Activated B cell treated with CpG ODN at 0.5 μM for 24 hours (primary cell): ENCODE data around the gene MYL7. TPM values are rescaled to one million over a fixed set of nuclear protein-coding genes. Genes with fewer than 3 reads are reported as not detected.

Source experiments
- ATAC-seq: fragments of 200-7000 bp; cut with Tn5 transposase; one replicate; pipeline ENCODE4 v1.10.0; 2021; ENCODE audit warnings: low read depth, mild to moderate bottlenecking, moderate library complexity
- CTCF ChIA-PET: fragments of 350-600 bp; sonication (Branson Sonifier 250); formaldehyde crosslinking; loops from one replicate; lab custom pipeline; 2021; ENCODE audit warnings: antibody characterized with exemption; lab: Charles Lee
- POLR2A ChIA-PET: fragments of 350-600 bp; sonication (Branson Sonifier 250); formaldehyde crosslinking; loops from one replicate; lab custom pipeline; 2021; ENCODE audit warnings: antibody characterized with exemption; lab: Charles Lee
- DNase-seq: peaks from one replicate; pipeline ENCODE4 v3.0.0; 2022
- H3K27ac Mint-ChIP-seq: one replicate; pipeline ENCODE4 v1.8.0; 2020; ENCODE audit warnings: mixed read lengths
- H3K27me3 Mint-ChIP-seq: one replicate; pipeline ENCODE4 v1.8.0; 2021; ENCODE audit warnings: mixed read lengths
- H3K36me3 Mint-ChIP-seq: one replicate; pipeline ENCODE4 v1.8.0; 2021; ENCODE audit warnings: low read depth, mixed read lengths
- H3K4me1 Mint-ChIP-seq: one replicate; pipeline ENCODE4 v1.8.0; 2021; ENCODE audit warnings: mixed read lengths
- H3K4me3 Mint-ChIP-seq: one replicate; pipeline ENCODE4 v1.8.0; 2020; ENCODE audit warnings: mild to moderate bottlenecking, mixed read lengths
- H3K9me3 Mint-ChIP-seq: one replicate; pipeline ENCODE4 v1.8.0; 2020; ENCODE audit warnings: mixed read lengths
- intact Hi-C: fragments of 100-400 bp; cut with micrococcal nuclease; formaldehyde crosslinking; loops from one replicate; pipeline ENCODE4 v1.15.1; 2024
- total RNA-seq: library from RNA; stranded (reverse); gene quantifications from 2 replicates; pipeline ENCODE4 v1.2.3, GENCODE V29; 2022
- TF ChIP-seq, protein P1 (sequence below): fragments of 200-600 bp; IDR thresholded peaks from one replicate; pipeline ENCODE4 v1.8.0; 2022; ENCODE audit warnings: antibody characterized with exemption, mild to moderate bottlenecking

The MYL7 gene
- total RNA-seq, 1 donor from 2014 or later = not detected

DNA sequence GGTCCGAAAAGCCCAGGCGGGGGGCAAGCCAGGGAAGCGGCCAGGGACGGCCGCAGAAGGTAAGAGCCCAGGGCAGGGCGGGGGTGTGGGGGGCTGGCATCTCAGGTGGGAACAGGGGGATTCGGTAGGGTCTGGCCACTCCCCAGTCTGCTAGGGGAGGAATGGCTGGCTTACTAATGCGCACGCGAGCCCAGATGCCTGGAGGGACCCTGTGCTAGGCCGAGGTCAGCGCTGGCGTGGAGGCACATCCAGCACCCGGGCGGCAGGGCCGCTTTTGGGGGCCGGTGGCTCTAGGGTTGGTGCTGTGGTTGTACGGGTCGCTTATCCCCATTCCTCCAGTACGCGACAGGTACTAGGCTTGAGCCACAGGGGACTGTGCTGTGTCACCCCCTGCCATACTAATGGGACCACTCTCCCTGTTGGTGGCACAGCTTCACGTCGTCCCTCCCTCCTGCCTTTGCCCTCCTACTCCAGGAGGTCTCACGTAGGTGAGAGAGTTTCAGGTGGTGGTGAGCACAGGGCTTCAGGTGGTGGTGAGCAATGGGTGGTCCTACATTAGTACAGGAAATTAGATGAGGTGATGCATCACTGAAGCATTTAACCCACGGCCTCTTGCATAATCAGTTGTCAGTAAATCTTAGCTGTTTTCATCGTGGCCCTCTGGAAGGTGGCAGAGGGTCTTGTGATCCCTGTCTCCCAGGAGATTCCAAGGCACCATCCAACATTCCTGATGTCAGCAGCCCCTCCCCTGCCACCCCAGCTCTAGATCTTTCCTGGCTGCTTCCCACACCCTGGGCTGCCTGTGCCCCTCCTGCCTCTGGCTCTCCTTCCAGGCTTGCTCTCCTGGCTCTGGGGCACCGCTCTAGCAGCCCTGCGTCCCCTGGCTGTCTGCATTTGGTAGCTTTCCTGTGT is 36.0 kb downstream of the MYL7 start:
- no peak for DNase-seq
- Mint-ChIP-seq H3K9me3 (no peaks in the 10 kb centered on the region), H3K27ac (peak overlapping the region; percentile 72)

DNA sequence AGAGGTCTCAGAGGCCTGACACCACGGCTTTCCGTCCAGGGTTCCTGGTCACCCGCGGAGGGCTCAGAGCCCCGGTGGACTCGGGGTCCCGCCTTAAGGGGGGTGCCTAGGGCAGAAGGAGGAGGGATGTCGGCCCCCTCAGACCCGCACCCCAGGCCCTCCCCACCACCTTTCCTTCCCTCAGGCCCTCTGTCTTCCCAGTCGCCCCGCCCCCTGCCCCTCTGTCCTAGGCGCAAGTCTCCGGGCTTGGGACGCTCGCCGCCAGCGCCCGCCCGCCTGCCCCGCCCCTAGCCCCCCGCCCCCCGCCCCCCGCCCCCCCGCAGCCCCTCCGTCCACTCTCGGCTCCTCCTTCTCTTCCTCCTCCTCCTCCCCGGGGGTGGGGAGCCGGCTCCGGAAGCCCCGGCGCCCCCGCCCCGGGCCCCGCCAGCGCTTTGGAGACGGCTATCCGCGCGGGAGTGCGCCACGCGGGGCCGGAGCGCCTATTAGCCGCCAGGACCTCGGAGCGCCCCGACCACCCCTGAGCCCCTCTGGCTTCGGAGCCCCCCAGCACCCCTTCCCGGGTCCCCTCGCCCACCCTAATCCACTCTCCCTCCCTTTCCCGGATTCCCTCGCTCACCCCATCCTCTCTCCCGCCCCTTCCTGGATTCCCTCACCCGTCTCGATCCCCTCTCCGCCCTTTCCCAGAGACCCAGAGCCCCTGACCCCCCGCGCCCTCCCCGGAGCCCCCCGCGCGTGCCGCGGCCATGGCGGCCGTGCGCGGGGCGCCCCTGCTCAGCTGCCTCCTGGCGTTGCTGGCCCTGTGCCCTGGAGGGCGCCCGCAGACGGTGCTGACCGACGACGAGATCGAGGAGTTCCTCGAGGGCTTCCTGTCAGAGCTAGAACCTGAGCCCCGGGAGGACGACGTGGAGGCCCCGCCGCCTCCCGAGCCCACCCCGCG is 36.9 kb downstream of the MYL7 start, which contains the start of gene AEBP1:
TSS of gene AEBP1 (plus strand) at position 423 of the 937 bp plus-strand sequence. CDS start at position 744, 321 bp downstream.
- intact Hi-C loops = loop anchor here (2.0 kb wide), 1 partner anchor 19 kb away; the partner anchor contains the start of gene POLD2
- TF ChIP-seq, protein P1, sequence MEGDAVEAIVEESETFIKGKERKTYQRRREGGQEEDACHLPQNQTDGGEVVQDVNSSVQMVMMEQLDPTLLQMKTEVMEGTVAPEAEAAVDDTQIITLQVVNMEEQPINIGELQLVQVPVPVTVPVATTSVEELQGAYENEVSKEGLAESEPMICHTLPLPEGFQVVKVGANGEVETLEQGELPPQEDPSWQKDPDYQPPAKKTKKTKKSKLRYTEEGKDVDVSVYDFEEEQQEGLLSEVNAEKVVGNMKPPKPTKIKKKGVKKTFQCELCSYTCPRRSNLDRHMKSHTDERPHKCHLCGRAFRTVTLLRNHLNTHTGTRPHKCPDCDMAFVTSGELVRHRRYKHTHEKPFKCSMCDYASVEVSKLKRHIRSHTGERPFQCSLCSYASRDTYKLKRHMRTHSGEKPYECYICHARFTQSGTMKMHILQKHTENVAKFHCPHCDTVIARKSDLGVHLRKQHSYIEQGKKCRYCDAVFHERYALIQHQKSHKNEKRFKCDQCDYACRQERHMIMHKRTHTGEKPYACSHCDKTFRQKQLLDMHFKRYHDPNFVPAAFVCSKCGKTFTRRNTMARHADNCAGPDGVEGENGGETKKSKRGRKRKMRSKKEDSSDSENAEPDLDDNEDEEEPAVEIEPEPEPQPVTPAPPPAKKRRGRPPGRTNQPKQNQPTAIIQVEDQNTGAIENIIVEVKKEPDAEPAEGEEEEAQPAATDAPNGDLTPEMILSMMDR = no peak
- Mint-ChIP-seq H3K36me3 (peaks cover 3% of the 10 kb centered on the region), H3K27ac (peak within 1 kb of the TSS; percentile 72), H3K9me3 (no peaks in the 10 kb centered on the region), H3K27me3 (peaks cover 2% of the 10 kb centered on the region), H3K4me1 (peaks cover 57% of the 10 kb centered on the region), H3K4me3 (peak within 1 kb of the TSS; percentile 81)
- ChIA-PET POLR2A (interaction anchor here (0.6 to 2.5 kb wide), 4 partner anchors 23 to 1007 kb away, joined by 3 to 7 read pairs (median 4); partner anchors contain the start of genes TBRG4 and YKT6), CTCF (interaction anchor here (2.1 kb wide), 1 partner anchor 92 kb away, joined by 7 read pairs; no protein-coding TSS in a partner anchor)
- ATAC-seq (peak; percentile 66), DNase-seq (no peak)

More for the DNA sequence above, 36.0 kb downstream of the MYL7 start:
- intact Hi-C loops = loop anchor here (1.0 to 2.0 kb wide), 3 partner anchors 8 to 23 kb away; partner anchors contain the start of genes POLD2 and POLM
- TF ChIP-seq, protein P1 = no peak
- Mint-ChIP-seq H3K4me1 (peaks cover 48% of the 10 kb centered on the region), H3K27me3 (peaks cover 2% of the 10 kb centered on the region), H3K4me3 (peak overlapping the region; percentile 81), H3K36me3 (peaks cover 4% of the 10 kb centered on the region)
- ChIA-PET CTCF (interaction anchor here (2.1 kb wide), 1 partner anchor 91 kb away, joined by 7 read pairs; no protein-coding TSS in a partner anchor), POLR2A (interaction anchor here (0.6 to 2.5 kb wide), 10 partner anchors 8 to 1007 kb away, joined by 3 to 10 read pairs (median 4); partner anchors contain the start of genes POLD2, TBRG4 and YKT6)
- peak; percentile 41 for ATAC-seq

DNA sequence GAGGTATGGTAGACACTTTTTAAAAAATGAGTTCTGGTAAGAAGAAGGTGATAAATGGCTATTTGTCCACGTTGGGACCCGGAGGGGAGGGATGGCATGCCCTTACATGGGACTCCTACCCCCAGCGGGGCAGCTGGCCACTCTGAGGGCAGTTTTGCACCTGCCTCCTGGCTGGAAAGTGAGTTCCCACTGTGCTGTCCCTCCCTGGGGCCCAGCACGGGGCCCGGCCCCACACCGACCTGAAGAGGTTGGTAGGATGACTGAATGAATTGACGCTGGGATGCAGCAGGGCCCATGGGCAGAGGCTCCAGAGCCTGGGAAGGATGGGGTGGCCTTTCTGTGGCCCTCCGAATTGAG is 37.6 kb downstream of the MYL7 start:
- CTCF ChIA-PET = no interaction called here
- DNase-seq = no peak
- peak overlapping the region; percentile 41 for H3K27ac Mint-ChIP-seq
- peak overlapping the region; percentile 45 for H3K4me3 Mint-ChIP-seq
- H3K36me3 Mint-ChIP-seq = peaks cover 3% of the 10 kb centered on the region
- POLR2A ChIA-PET = interaction anchor here (0.9 kb wide), 1 partner anchor 37 kb away, joined by 3 read pairs; no protein-coding TSS in a partner anchor
- H3K27me3 Mint-ChIP-seq = peaks cover 2% of the 10 kb centered on the region
- H3K9me3 Mint-ChIP-seq = no peaks in the 10 kb centered on the region
- ATAC-seq = no peak
- H3K4me1 Mint-ChIP-seq = peaks cover 59% of the 10 kb centered on the region
- TF ChIP-seq, protein P1 = no peak
- intact Hi-C loops = no loop called here

DNA sequence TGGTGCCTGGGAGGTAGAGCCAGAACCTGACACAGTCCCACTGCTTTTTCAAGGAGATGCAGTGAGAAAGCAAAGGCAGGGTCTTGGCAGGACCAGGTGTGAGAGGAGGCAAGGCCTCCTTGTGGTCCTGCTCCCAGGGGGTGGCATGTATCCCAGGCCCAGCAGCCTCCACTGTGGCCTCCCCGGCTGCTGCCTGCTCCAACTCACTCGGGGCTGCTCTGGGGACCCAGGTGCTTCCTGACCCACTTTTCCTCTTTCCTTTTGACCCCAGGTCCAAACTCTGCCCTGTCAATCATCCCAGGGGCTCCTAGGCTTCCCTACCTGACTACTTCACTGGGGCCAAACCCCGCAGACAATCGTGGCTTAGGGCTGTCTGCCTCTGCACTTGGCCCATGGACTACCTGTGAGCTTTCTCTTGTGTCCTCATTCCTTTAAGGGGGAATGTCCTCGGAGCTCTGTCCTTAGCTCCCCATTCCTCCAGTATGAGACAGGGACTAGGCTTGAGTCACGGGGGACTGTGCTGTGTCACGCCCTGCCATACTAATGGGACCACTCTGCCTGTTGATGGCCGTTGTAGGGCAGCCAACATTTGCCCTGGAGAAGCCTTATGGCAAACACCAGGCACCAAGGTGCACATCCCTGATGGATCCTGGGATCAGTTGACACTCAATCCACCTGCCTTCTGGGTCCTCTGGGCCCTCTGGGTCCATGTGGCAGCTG is 38.1 kb downstream of the MYL7 start:
- CTCF ChIA-PET = no interaction called here
- Mint-ChIP-seq H3K4me1 (peaks cover 63% of the 10 kb centered on the region), H3K4me3 (peak overlapping the region; percentile 45), H3K9me3 (no peaks in the 10 kb centered on the region), H3K36me3 (peaks cover 1% of the 10 kb centered on the region), H3K27ac (peak overlapping the region; percentile 41), H3K27me3 (peaks cover 2% of the 10 kb centered on the region)
- intact Hi-C loops = no loop called here
- ATAC-seq (no peak), DNase-seq (no peak)
- POLR2A ChIA-PET = interaction anchor here (0.9 kb wide), 1 partner anchor 37 kb away, joined by 3 read pairs; no protein-coding TSS in a partner anchor
- TF ChIP-seq, protein P1 = no peak
